GM21825 (cell line): Measurements from ENCODE around the gene INPP5A.

Experiments used
- ATAC-seq: cut with Tn5 transposase; IDR thresholded peaks from one replicate; pipeline ENCODE4 v1.9.1; 2021; ENCODE audit warnings: mild to moderate bottlenecking, moderate library complexity; ENCODE audit not compliant: unreplicated experiment

Gene INPP5A

DNA sequence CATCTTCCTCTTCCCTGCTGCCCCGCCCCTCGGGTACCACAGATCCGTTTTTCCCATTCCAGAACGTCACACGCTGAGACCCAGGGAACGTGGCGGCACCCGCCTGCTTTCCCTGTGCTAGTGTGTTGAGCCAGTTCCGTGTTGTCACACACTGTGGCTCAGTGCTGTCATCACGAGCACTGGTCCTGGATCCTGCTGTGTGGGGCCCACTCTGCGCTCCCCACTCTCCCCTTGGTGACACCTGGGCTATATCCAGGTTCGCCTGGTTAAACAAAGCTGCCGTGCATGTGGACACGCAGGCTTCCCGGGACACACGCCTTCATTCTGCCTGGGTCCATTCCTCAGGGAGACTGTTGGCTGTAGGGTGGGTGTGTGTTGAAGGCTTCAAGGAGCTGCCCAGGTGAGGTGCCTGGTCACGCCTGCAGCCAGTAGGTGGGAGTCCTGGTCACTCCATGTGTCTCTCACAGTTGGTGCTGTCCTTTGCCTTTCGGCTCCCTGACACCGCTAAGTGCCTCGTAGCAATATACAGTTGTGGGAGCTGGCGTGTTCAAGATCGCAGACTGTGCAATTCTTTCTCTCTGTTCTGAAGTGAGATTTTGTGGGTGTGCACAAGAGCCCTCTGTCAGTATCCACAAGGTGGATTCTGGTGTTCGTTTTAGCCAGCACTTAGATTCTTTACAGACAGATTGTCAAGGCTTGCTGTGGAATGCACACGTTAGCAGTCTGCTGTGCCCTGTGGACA, 88.6 kb downstream of the INPP5A start:
- no peak for ATAC-seq

DNA sequence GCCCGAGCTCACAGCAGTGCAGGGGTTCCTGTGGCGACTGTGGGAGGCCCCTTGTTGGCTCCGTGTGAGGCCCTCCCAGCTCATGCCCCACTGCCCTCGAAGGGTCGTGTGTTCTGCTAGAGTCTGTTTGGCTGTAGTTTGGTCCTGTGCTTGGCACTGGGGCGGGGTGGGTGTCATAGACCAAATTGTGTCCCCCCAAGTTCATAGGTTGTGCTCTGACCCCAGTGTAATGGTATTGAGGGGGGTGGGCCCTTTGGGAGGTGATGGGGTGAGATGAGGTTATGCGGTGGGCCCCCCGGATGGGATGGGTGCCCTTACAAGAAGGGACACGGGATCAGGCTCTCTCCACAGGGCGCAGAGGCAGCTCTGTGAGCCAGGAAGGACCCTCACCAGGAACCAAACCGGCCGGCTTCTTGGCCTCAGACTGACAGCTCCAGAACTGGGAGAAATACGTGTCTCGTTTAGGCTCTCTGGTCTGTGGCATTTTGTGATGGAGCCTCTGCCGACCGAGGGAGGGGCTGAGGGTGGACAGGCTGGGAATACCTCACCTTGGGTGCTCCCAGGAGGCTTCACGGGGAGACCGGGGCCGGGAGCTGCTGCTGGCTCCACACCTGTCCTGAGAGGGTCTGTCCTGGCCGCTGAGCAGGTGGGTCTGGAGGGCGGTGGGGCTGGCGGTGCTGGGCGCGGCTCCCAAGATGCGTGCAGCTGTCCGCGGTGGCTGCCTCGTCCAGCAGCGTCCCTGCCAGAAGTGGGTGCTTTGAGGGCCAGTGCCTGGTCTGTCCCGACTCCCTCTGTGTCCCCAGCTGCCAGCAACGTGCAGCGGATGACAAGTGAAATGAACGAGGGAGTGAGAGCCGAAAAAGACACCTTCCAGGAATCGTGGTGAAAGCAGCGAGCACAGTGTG, 89.4 kb downstream of the INPP5A start:
- no peak for ATAC-seq

DNA sequence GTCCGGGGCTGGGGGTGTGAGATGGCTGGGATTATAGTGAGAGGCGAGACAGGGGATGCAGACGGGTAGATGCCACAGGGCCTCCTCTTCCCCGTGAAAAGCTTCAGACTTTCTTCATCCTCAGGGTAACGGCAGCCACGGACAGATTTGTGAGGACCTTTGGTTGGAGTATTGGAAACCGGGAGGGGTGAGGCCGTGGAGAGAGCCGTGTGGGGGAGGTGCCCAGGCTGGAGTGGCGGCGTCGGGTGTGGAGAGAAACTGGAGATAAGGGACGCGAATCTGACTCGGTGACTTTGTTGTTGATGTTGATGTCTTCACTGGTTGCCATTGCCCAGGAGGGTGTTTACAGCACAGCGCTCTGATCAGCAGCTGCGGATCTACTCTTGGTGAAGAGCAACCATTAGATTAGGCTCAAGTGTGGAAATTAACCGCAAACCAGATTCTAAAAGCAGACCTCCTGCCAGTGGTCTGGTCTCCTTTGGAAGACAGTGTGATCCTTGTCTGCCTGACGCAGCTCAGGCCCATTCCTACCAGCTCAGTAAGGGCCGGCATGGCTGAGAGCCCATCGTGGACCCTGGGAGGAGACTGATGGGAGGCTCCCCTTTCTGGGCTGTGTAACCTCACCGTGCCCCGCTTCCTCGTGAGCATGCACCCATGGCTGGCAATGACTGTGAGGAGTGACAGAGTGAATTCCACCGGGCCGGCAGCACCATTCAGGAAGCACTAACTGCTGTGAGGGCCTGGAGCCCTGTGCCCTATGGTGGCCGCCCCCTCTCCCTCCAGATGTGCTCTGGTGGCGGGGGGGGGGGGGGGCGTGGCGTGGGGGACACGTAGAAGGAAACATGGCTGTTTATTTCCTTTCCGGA, 90.3 kb downstream of the INPP5A start:
- no peak for ATAC-seq

DNA sequence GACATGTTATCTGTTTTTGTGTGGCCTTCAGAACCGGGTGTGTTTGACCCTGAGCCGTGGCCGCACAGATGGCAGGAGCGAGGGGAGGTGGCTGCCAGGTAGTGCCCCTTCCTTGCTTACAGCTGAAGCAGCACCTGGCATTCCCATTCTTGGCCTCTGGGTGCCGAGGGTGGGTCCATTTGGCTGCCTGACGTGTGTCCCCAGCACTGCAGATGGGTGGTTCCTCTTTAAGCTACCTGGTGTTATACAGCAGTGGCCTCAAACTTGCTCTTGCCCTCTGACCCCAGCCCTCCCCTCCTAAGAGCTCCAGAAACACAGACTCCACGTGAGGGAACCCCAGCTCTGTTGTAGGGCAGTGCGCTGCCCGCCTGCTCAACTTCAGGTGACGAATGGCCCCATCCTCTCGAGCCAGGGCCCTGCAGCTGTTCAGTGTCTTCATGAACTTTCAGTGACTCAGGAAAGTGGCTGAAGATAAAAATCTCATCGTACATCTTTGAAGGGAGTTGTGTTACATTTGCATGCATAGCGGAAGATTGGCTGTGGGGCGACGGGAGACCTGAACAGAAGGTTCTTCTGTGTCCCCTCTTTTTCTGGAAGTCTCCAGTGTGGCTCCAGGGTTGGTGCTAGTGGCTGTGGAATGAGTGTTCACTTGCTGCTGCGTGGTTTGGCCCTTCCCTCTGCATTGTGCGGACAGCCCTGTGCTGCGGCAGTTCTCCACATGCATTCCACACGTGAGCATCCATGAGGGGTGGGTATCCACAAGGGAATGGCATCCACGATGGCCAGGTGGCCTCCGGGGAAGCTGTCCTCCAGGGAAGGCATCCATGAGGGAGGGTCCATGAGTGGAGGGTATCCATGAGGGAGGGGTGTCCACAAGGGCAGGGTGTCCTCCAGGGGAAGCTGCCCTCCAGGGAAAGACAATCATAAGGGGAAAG, 91.6 kb downstream of the INPP5A start:
- ATAC-seq: no peak

DNA sequence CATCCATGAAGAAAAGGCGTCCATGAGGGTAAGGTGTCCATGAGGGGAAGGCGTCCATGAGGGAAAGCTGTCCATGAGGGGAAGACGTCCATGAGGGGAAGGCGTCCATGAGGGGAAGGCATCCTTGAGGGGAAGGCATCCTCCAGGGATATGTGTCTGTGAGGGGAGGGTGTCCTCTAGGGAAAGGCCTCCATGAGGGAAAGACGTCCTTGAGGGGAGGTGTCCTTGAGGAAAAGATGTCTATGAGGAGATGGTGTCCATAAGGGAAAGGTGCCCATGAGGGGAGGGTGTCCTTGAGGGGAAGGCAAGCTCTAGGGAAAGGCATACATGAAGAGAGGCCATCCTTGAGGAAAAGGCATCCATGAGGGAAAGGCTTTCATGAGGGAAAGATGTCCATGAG, 92.6 kb downstream of the INPP5A start:
- no peak for ATAC-seq

DNA sequence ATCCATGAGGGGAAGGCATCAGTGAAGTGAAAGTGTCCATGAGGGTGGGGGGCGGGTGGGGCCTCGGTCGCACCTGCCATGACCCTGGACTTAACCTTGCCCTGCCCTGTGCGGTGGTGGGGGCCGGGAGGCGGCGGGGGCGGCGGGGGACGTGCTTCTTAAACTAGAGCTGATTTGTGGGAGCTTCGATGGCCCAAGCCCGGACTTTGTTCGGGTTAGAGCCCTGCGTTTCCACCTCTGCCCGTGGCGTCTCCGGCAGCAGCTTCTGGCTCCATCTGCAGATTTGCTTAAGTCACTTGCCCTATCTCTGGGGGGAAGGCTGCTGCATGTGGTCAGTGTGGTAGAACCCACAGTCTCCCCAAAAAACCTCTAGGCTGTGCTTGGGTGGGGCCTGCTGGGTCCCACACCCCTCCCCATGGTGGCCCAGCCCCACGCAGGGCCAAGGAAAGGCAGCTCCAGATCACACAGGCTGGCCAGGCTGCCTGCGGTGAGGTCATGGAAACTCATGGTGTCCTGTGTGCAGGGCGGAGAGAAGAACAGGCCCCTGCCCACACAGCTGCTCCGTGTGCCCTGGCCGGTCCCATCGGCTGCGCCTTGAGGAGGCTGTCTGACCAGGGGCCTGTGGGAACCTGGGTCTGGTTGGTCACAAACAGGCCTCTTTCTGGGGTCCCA, 93.2 kb downstream of the INPP5A start:
- ATAC-seq: no peak

DNA sequence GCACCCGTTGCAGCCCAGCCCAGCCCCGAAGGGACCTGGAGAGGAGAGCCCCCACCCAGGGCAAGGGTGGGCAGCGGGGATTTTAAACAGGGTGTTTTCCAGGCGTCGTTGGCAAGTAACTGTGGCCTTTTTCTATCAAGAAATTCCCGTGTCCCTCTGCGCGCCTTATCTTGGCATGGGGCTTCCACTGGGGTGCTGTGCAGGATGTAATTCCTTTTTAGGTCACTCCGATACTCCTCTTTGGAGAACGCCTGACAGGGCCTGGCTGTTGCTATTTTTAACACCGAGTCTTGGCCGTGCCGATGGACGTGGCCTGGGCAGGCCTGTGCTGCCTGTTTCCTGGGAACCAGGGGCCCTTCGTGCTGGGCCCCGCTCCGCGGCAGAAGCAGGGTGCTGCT, 93.8 kb downstream of the INPP5A start:
- no peak for ATAC-seq

DNA sequence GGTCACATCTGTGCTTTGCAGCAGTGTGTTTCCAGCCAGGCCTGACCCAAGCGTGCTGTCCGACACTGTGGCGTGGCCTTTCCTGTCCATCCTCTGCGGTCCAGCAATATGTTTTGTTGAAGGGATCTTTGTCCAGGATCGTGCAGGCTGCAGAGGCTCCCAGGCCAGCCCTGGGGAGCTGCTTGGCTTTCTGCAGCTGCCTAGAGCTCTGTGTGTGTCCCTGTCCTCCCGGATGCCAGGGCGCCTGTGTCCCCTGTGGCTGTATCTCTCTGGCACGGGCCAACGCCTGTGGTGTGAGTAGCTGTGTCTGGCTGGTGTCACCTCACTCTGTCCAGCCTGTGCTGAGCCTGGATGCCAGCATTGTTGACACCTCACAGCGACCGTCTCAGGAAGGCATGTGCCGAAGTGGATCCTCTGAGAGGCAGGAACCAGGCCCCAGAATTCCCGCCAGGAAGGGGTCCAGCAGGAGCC, 94.5 kb downstream of the INPP5A start:
- ATAC-seq: no peak

DNA sequence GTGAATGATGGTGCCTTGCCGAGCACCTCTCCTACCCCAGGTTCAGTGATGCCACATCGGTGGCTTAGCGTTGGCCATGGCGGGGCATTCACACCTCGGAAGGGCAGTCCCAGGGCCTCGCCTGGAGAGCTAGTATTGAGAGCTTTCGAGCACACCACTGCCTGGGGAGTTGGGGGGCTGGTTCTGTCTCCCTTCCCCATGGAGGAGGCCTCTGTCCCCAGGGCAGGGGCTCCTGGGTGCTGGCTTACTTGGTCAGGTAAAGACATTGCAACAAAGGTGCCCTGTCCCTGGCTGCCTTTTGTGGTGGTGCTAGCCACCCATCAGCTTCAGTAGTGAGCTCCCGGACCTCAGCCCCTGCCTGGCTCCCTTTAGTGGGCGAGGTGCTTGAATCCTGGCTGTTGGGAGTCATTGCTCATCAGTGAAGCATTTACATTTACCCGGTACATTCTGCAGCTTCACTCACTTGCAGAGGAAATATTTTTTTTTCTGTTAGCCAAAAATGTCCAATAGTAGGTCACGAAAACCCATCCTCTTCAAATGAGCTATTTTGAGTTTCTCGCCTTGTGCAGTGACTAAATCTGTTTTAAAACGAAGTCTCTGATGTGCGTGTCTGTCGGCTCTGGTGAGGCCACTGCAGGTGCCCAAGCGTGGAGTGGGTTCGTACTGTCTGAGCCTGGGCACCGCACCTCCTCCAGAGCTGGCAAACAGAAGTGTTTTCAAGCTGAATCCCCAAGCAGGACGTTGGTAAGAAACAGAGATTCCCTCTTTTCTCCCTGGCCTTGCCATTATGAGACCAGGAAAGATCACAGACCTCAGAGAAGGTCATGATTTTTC, 95.5 kb downstream of the INPP5A start:
- ATAC-seq: no peak

DNA sequence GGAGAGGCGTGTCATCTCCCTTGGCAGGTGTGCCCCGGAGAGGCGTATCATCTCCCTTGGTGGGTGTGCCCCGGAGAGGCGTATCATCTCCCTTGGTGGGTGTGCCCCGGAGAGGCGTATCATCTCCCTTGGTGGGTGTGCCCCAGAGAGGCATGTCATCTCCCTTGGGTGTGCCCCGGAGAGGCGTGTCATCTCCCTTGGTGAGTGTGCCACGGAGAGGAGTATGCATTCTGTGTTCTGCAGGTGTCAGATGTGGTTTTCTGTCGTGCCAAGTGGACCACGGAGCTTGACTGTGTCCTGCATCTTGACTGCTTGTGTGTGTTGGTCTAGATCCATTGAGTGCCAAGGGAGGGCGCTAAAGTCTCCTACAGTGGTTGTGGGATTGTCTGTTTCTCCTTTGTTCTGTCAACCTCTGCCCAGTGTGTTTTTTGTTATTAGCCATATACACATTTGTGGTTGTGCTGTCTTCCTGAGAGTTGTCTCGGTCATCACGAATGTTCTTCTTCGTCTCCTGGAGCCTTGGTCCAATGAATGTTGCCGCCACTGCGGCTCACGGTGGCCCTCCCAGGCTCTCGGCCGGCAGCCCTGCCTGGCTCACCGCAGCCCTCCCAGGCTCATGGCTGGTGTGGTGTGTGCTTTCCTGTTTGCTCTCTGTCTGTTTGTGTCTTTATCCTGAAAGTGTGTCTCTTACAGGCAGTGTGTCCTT, 96.8 kb downstream of the INPP5A start:
- no peak for ATAC-seq

DNA sequence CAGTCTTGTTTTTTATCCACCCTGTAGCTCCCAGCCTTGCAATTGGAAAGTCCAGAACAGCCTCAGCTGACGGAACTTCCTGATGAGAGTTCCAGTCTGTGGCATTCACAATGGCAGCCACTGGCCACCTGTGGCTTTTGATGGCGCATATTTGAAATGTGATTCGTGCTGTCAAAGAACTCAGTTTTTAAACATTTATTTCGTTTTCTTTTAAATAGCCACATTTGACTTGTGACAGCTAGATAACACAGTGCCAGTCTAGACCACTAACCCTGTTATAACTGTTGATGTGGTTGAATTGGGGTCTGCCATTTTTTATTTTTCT, 97.3 kb downstream of the INPP5A start:
- ATAC-seq: no peak

DNA sequence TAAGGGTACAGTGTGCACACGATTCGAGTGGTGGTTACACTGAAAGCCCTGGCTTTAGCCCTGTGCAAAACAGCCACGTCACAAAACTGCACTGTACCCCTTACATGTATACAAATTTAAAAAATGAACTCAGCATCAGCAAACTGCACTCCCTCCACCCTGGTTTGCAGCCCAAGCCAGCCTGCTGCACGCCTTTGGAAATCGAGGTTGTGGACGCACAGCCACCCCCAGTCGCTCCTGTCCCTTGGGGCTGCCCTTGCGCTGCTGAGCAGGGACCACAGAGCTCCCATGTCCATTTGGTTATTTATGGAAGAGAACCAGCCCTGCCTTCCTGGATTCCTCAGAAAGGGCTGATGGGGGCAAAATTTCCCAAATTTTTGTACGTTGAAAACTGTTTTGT, 98.8 kb downstream of the INPP5A start:
- no peak for ATAC-seq

DNA sequence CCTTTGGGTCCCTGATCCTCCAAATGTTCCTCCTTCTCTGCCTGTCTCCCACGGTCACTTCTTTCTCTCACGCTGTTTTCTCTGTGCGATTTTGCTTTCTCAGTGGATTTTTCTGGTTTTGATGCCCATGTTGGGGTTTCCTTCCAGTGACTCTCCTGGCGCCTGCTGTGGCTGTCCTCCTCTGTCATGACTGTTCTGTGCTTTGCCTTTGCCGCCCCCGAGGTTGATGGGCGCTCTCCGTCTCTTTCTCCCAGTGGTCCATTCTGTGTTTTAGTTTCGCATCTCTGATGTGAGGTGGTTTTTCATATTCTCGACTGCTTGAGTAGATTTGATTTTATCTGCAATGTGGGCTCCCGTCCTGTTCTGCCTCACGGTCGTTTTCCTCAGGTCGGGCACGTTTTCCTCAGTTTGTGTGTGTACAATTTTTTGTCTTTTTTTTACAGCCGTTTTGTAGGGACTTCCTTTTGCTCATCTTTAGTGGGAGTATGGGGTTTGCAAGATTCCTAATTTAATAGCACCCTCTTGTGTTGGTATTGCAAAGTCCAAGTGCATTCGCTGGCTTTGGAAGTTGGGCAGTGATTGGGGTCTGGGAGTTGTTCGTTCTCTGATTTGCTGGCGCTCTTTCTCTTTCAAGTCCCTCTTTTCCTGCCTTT, 100.0 kb downstream of the INPP5A start:
- no peak for ATAC-seq

DNA sequence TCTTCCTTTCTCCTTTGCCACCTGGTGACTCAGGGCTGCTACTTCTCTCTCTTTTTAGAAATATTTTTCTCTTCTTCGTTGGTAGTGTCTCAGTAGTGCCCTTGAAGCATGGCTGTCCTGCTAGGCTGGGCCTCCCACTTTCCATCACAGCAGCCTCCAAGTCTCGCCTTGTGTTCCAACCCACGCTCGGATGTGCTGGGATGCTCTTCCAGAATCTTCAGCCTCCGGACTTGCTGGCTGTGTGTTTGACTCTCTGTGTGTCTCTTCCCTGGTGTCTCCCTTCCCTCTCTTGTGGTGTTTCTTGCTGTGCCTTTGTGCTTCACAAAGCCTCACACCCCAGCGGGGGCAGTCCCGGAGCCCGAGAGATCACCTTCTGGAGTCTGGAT, 100.5 kb downstream of the INPP5A start:
- ATAC-seq: no peak

DNA sequence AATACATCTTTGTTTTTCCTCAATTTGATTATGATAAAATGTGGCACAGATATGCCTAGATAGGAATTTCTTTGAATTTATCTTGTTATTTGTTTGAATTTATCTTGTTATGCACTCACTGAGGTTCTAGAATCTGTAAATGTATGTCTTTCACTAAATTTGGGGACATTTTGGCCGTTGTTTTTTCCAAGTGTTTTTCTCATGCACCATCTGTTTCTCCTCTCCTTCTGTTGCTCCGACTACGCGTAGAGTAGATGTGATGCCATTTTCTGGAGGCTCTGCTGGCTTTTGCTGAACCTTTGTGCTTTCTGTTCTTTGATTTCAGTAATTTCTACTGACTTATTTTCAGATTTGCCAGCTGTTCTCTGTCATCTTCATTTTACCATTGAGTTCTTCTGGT, 101.9 kb downstream of the INPP5A start:
- ATAC-seq: no peak

DNA sequence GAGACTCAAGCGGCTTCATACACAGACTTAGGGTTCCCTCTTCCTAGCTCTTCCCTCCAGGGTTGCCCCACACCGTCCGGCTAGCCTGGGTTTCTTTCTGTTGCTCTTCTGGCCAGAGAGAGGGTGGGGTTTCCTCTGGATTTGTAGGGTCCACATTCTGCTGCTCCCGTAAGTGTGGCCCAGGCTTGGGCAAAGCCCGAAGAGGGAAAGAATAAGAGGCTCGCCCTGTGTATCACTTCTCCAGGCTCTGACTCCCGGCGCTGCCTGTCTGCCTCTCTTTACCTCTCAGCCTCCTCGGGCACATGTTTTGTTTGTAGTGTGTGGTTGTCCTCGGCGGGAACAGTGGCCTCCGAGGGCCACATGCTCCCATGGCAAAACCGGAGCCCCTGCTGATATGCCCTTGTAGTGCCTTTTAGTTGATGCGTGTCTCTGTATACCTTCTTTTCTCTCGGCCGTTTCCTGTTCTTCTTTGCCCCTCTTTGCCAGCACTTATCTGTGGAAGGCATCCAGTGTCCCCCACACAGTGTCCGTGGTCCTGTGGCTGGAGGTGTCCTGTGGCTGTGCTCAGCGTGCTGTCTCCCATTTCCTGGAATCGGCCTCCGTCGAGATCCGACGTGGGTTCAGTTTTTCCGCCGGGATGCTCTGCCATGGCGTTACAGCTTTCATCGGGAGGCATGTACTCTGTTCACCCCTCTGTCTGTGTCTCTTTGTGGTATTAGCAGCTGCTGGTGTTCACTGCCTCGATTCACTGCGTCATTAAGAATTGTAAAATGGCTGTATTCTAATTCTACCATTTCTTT, 102.9 kb downstream of the INPP5A start:
- no peak for ATAC-seq

DNA sequence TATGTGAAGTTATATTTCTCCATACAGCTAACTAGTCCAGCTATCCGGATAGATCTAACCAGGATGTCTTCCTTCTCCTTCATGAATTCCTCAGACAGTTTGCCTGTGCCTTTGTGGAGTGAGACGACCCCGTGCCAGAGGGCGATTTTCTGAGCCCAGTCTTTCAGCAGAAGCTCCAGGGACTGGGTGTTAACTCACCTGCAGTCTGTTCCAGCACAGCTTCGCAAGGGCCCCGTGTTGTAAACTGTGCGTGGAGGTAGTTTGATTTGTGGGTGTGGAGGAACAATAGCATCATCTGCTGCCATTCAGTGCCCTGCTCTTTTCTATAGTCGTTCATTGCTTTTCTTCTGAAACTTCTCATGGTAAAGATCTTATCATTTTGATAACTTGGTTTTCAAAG, 103.8 kb downstream of the INPP5A start:
- ATAC-seq: no peak
